HG02678 (cell line): ENCODE data around the gene JCAD.

Experiments
- ATAC-seq: cut with Tn5 transposase; IDR thresholded peaks from one replicate; pipeline ENCODE4 v1.9.1; 2021; ENCODE audit warnings: mild to moderate bottlenecking, moderate library complexity; ENCODE audit not compliant: unreplicated experiment

Gene JCAD

GRCh38 chr10:30073767-30074060 is 14.3 kb upstream of the JCAD start:
- no peak for ATAC-seq

GRCh38 chr10:30073045-30073766 is 13.8 kb upstream of the JCAD start:
- ATAC-seq = no peak

GRCh38 chr10:30072068-30072467 is 12.7 kb upstream of the JCAD start:
- ATAC-seq = no peak

GRCh38 chr10:30070001-30070685 is 10.8 kb upstream of the JCAD start:
- no peak for ATAC-seq

GRCh38 chr10:30068492-30069223 is 9.3 kb upstream of the JCAD start:
- no peak for ATAC-seq

GRCh38 chr10:30063099-30063498 is 3.7 kb upstream of the JCAD start:
- ATAC-seq = no peak

GRCh38 chr10:30062582-30062981 is 3.2 kb upstream of the JCAD start:
- no peak for ATAC-seq

GRCh38 chr10:30062090-30062489 is 2.7 kb upstream of the JCAD start:
- ATAC-seq = no peak

- no peak for ATAC-seq
Observed at GRCh38 chr10:30058570-30059132, 735 bp downstream of the JCAD start.

- ATAC-seq = no peak
Observed at GRCh38 chr10:30057894-30058556, 1.4 kb downstream of the JCAD start.

GRCh38 chr10:30057421-30057841 is 2.0 kb downstream of the JCAD start:
- ATAC-seq = no peak

- ATAC-seq = no peak
Observed at GRCh38 chr10:30056767-30057355, 2.5 kb downstream of the JCAD start.

- no peak for ATAC-seq
Observed at GRCh38 chr10:30056281-30056680, 3.1 kb downstream of the JCAD start.

- no peak for ATAC-seq
Observed at GRCh38 chr10:30055226-30055662, 4.1 kb downstream of the JCAD start.

GRCh38 chr10:30052062-30052461 is 7.3 kb downstream of the JCAD start:
- ATAC-seq = no peak

- ATAC-seq = no peak
Observed at GRCh38 chr10:30051220-30051619, 8.2 kb downstream of the JCAD start.

- ATAC-seq = no peak
Observed at GRCh38 chr10:30050411-30050810, 9.0 kb downstream of the JCAD start.

- ATAC-seq = no peak
Observed at GRCh38 chr10:30048768-30049517, 10.4 kb downstream of the JCAD start.

- ATAC-seq = no peak
Observed at GRCh38 chr10:30047924-30048531, 11.4 kb downstream of the JCAD start.

GRCh38 chr10:30047430-30047829 is 12.0 kb downstream of the JCAD start:
- ATAC-seq = no peak
